PC-3 (cell line): Measurements from ENCODE around the gene ACAT2.

Experiments used
- EZH2 ChIP-seq: fragments of 300-600 bp; sonication (generic); IDR thresholded peaks from one replicate; pipeline ENCODE4 v1.6.1; 2017; ENCODE audit warnings: antibody characterized with exemption, mild to moderate bottlenecking, low read length; ENCODE audit not compliant: unreplicated experiment
- TF ChIP-seq, protein P1 (sequence below): fragments of 300-600 bp; sonication (generic); conservative IDR thresholded peaks from 2 replicates; pipeline ENCODE4 v1.5.1; 2017; ENCODE audit warnings: antibody characterized with exemption, low read depth, mild to moderate bottlenecking, low read length

DNA sequence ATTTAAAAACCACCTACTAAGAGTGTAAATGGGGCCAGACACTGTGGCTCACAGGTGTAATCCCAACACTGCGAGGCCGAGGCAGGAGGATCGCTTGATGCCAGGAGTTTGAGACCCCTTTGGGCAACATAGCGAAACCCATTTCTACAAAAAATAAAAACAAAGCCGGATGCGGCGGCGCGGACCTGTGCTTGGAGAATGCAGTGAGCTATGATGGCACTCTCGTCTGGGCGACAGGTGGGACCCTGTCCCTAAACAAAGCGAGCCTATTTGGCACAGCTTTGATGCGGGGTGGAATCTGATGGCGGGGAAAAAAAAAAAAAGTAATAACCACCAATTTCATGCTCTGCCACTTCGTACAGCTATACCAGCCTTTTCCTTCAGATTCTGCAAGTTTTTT lies 26.4 kb downstream of the ACAT2 start:
- TF ChIP-seq, protein P1, sequence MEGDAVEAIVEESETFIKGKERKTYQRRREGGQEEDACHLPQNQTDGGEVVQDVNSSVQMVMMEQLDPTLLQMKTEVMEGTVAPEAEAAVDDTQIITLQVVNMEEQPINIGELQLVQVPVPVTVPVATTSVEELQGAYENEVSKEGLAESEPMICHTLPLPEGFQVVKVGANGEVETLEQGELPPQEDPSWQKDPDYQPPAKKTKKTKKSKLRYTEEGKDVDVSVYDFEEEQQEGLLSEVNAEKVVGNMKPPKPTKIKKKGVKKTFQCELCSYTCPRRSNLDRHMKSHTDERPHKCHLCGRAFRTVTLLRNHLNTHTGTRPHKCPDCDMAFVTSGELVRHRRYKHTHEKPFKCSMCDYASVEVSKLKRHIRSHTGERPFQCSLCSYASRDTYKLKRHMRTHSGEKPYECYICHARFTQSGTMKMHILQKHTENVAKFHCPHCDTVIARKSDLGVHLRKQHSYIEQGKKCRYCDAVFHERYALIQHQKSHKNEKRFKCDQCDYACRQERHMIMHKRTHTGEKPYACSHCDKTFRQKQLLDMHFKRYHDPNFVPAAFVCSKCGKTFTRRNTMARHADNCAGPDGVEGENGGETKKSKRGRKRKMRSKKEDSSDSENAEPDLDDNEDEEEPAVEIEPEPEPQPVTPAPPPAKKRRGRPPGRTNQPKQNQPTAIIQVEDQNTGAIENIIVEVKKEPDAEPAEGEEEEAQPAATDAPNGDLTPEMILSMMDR = no peak
- TF ChIP-seq EZH2 = no peak
